Mesendoderm (in vitro differentiated cells): Measurements from ENCODE around the gene AP2A2.

Experiments used
- DNase-seq: peaks from one replicate; pipeline ENCODE4 v3.0.0; 2013
- H2AK5ac ChIP-seq: 2 replicates; pipeline ENCODE4 v1.6.1; 2013; ENCODE audit warnings: low read length, inconsistent platforms
- H2BK120ac ChIP-seq: 2 replicates; pipeline ENCODE4 v1.6.1; 2013; ENCODE audit warnings: low read depth, mild to moderate bottlenecking, low read length, moderate library complexity, mixed read lengths
- H2BK15ac ChIP-seq: replicated peaks from 2 replicates; pipeline ENCODE4 v1.6.1; 2013; ENCODE audit warnings: low read depth, mild to moderate bottlenecking, moderate library complexity
- H2BK5ac ChIP-seq: 2 replicates; pipeline ENCODE4 v1.6.1; 2013; ENCODE audit warnings: low read length, inconsistent platforms
- H3K18ac ChIP-seq: 2 replicates; pipeline ENCODE4 v1.6.1; 2013; ENCODE audit warnings: mild to moderate bottlenecking, low read length, mixed read lengths
- H3K23ac ChIP-seq: one replicate; pipeline ENCODE4 v1.6.1; 2013; ENCODE audit warnings: low read length
- H3K27ac ChIP-seq: 2 replicates; pipeline ENCODE4 v1.5.1; 2013; ENCODE audit warnings: low read depth, mild to moderate bottlenecking, inconsistent platforms, low read length, moderate library complexity
- H3K27me3 ChIP-seq: 2 replicates; pipeline ENCODE4 v1.6.1; 2013; ENCODE audit warnings: low read length, control low read depth, mild to moderate bottlenecking, inconsistent platforms; ENCODE audit not compliant: insufficient read depth, poor library complexity
- H3K36me3 ChIP-seq: 2 replicates; pipeline ENCODE4 v1.6.1; 2013; ENCODE audit warnings: low read length, inconsistent platforms; ENCODE audit not compliant: control insufficient read depth, insufficient read depth
- H3K4ac ChIP-seq: one replicate; pipeline ENCODE4 v1.6.1; 2013; ENCODE audit warnings: low read depth, mild to moderate bottlenecking, low read length, moderate library complexity
- H3K4me1 ChIP-seq: 2 replicates; pipeline ENCODE4 v1.6.1; 2013; ENCODE audit warnings: low read depth, low read length, inconsistent platforms; ENCODE audit not compliant: control insufficient read depth
- H3K4me2 ChIP-seq: 2 replicates; pipeline ENCODE4 v1.6.1; 2013; ENCODE audit warnings: low read length
- H3K4me3 ChIP-seq: 2 replicates; pipeline ENCODE4 v1.5.1; 2013; ENCODE audit warnings: mild to moderate bottlenecking, low read length
- H3K56ac ChIP-seq: one replicate; pipeline ENCODE4 v1.6.1; 2013; ENCODE audit warnings: low read length
- H3K79me1 ChIP-seq: 2 replicates; pipeline ENCODE4 v1.6.1; 2013; ENCODE audit warnings: low read length, inconsistent platforms
- H3K79me2 ChIP-seq: 2 replicates; pipeline ENCODE4 v1.6.1; 2013; ENCODE audit warnings: mild to moderate bottlenecking, low read length; ENCODE audit not compliant: control insufficient read depth, insufficient read depth
- H3K9ac ChIP-seq: 2 replicates; pipeline ENCODE4 v1.6.1; 2013; ENCODE audit warnings: low read length, inconsistent platforms
- H4K5ac ChIP-seq: one replicate; pipeline ENCODE4 v1.6.1; 2013; ENCODE audit warnings: low read length
- H4K8ac ChIP-seq: one replicate; pipeline ENCODE4 v1.6.1; 2013; ENCODE audit warnings: low read depth, mild to moderate bottlenecking, control low read depth, low read length, moderate library complexity
- WGBS: extraction: QIAGEN DNeasy Blood & Tissue Kit; methylation state at CpG from one replicate; pipeline ENCODE4 v1.1.7; 2013; ENCODE audit warnings: low lambda C conversion rate, missing lambda C conversion rate; ENCODE audit not compliant: insufficient coverage; ENCODE audit errors: extremely low coverage; 5-methylcytosine and 5-hydroxymethylcytosine counted together

AP2A2 gene

DNA sequence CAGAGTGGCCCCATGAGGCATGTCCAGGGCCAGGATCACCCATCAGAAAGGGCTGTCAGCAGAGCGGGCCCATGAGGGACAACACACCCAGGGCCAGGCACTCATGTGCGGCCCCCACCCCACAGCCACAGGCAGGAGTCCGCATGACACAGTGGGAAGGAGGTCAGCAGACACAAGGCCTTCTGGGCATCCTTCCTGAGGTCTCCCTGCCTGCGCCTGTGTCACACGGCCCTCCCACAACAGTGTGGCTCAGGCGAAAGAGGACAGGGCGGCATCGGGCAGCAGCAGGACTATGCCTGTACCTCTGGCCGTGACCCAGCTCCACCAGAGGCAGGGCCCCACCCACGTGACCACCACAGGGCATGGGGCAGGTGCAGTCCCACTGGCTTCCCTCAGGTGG is 42.1 kb upstream of the AP2A2 start:
- Histone ChIP-seq H4K8ac (no peak overlapping the region), H4K5ac (no peak overlapping the region), H3K4me2 (no peak overlapping the region), H3K4me1 (no peaks in the 10 kb centered on the region), H3K79me1 (no peaks in the 10 kb centered on the region), H3K9ac (no peak overlapping the region), H3K4me3 (no peak overlapping the region), H3K18ac (no peak overlapping the region), H3K23ac (no peak overlapping the region), H2BK120ac (no peak overlapping the region), H3K36me3 (peaks cover 8% of the 10 kb centered on the region), H3K4ac (no peak overlapping the region), H3K27ac (no peak overlapping the region), H3K27me3 (no peaks in the 10 kb centered on the region), H3K79me2 (no peaks in the 10 kb centered on the region), H3K56ac (no peak overlapping the region), H2AK5ac (no peak overlapping the region), H2BK5ac (no peak overlapping the region), H2BK15ac (no peak overlapping the region)
- no CpG with 5 or more reads among the region's 10 CpGs for WGBS
- no peak for DNase-seq

DNA sequence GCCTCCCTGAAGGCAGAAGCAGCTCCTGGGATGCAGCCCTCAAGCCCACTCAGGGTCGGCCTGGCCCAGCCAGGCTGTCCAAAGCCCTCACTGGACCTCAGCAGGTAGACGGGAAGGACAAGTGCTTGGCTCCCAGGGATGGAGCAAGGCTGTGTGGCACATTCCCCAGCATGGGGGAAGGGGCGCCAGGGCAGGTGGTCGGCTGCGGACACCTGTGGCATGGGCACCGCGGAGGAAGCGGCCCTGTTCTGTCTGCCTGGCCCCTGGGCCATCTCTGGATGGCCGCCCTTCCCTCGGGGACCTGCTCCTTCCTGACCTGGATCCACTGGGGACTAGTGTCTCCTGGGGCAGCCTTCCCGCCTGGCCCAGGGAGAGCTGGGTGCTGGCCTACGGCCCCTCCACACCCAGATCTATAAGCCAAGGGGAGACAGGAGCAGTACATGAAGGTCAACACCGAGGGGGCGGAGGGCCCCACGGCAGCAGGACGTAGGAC is 41.0 kb upstream of the AP2A2 start:
- Histone ChIP-seq H2AK5ac (no peak overlapping the region), H2BK120ac (no peak overlapping the region), H3K79me2 (no peaks in the 10 kb centered on the region), H3K4me3 (no peak overlapping the region), H3K23ac (no peak overlapping the region), H3K27ac (no peak overlapping the region), H3K18ac (no peak overlapping the region), H3K36me3 (peaks cover 4% of the 10 kb centered on the region), H4K8ac (no peak overlapping the region), H3K4me1 (no peaks in the 10 kb centered on the region), H3K27me3 (no peaks in the 10 kb centered on the region), H3K4ac (no peak overlapping the region), H3K79me1 (no peaks in the 10 kb centered on the region), H3K56ac (no peak overlapping the region), H4K5ac (no peak overlapping the region), H2BK5ac (no peak overlapping the region), H3K9ac (no peak overlapping the region), H2BK15ac (no peak overlapping the region), H3K4me2 (no peak overlapping the region)
- DNase-seq = no peak
- no CpG with 5 or more reads among the region's 16 CpGs for WGBS

DNA sequence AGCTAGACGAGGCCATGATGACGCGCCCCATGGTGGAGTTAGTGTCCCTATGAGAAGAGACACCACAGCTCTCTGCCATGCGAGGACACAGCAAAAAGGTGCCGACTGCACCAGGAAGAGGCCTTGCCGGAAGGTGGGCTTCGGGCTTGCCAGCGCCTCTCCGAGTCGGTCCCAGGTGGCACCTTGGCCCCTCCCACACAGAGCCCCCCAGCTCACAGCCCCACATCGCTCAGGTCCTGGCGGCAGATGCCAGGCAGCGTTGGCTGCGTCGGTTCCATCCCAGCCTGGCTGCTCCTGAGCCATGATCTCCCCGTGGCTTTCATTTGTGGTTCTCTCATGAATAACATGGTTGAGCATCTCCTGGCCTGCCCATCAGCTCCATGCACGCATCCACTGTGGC is 39.1 kb upstream of the AP2A2 start:
- no peaks in the 10 kb centered on the region for H3K4me1 ChIP-seq
- H2BK5ac ChIP-seq = no peak overlapping the region
- H4K5ac ChIP-seq = no peak overlapping the region
- no peak overlapping the region for H2BK15ac ChIP-seq
- no CpG with 5 or more reads among the region's 17 CpGs for WGBS
- no peak overlapping the region for H2BK120ac ChIP-seq
- H3K36me3 ChIP-seq = peaks cover 2% of the 10 kb centered on the region
- no peak overlapping the region for H2AK5ac ChIP-seq
- no peak overlapping the region for H3K56ac ChIP-seq
- no peak for DNase-seq
- no peak overlapping the region for H3K4ac ChIP-seq
- no peak overlapping the region for H3K9ac ChIP-seq
- H3K4me2 ChIP-seq = no peak overlapping the region
- no peaks in the 10 kb centered on the region for H3K79me2 ChIP-seq
- H3K27me3 ChIP-seq = no peaks in the 10 kb centered on the region
- no peaks in the 10 kb centered on the region for H3K79me1 ChIP-seq
- no peak overlapping the region for H3K23ac ChIP-seq
- H3K4me3 ChIP-seq = no peak overlapping the region
- no peak overlapping the region for H4K8ac ChIP-seq
- H3K18ac ChIP-seq = no peak overlapping the region
- no peak overlapping the region for H3K27ac ChIP-seq

DNA sequence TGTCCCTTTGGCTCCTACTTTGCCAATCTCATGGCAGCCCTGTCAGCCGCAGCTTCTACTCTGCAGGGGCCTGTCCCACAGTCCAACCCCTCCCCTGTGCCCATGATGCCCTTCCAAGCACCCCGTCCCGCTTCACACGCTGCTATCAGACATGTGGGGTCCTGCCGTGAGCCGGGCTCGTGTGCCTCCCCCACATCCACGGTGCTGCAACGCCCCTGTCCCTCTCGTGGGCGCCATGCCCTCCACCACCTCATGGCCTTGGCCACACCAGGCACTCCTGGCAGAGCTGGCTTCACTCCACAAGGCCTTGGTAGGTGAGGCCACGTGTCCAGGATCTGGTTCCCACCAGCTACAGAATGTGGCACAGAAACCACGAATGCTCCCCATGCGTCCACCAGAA is 38.1 kb upstream of the AP2A2 start:
- no peak overlapping the region for H2BK120ac ChIP-seq
- no peak overlapping the region for H4K5ac ChIP-seq
- H4K8ac ChIP-seq = no peak overlapping the region
- no peak overlapping the region for H2BK5ac ChIP-seq
- H3K4me1 ChIP-seq = no peaks in the 10 kb centered on the region
- no peak overlapping the region for H3K18ac ChIP-seq
- no peak overlapping the region for H3K27ac ChIP-seq
- H3K4me3 ChIP-seq = no peak overlapping the region
- no peaks in the 10 kb centered on the region for H3K79me2 ChIP-seq
- no peak for DNase-seq
- H3K36me3 ChIP-seq = peaks cover 2% of the 10 kb centered on the region
- no peak overlapping the region for H2BK15ac ChIP-seq
- no peaks in the 10 kb centered on the region for H3K79me1 ChIP-seq
- no peak overlapping the region for H3K23ac ChIP-seq
- H3K9ac ChIP-seq = no peak overlapping the region
- no peak overlapping the region for H3K56ac ChIP-seq
- H3K4ac ChIP-seq = no peak overlapping the region
- no peak overlapping the region for H2AK5ac ChIP-seq
- H3K4me2 ChIP-seq = no peak overlapping the region
- WGBS = no CpG with 5 or more reads among the region's 14 CpGs
- H3K27me3 ChIP-seq = no peaks in the 10 kb centered on the region

DNA sequence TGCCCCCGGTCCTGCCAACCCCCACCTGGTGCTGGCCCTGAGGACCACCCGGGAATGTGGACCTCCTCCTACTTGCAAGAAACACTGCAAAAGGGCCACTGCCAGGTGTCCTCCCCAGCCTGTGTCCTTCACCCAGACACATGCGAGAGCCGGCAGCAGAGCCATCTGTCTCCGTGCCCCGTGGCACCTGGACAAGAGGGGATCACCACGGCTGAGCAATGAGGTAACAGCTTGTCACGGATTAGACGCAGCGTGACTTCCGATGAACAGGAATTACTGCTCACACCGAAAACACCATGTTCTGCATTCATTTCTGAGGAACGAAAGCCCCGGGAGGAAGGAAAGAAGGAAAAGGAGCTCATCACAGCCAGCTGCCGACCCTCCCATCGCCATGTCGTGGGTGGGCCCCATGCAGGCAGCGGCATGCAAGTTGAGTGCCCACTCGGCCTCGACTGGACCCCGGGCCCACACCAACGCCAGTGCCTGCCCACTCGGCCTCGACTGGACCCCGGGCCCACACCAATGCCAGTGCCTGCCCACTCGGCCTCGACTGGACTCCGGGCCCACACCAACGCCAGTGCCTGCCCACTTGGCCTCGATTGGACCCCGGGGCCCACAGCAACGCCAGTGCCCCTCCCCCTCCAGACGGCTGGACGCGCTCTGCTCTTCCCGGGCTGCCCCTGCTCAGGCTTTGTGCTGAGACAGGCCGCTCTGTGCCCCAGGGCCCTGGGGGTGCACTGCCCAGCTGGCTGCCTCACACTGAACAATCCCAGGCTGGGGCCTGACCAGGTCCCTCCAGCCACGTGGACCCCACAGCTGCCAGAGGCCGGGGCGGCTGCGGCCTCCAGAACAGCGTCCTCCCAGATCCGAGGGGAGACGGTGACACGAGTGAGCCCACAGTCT is 37.1 kb upstream of the AP2A2 start:
- no peak overlapping the region for H2BK15ac ChIP-seq

More for the DNA sequence above, 37.1 kb upstream of the AP2A2 start:
- Histone ChIP-seq H3K79me2 (no peaks in the 10 kb centered on the region), H3K18ac (no peak overlapping the region), H4K5ac (no peak overlapping the region), H2BK5ac (no peak overlapping the region), H3K4me3 (no peak overlapping the region), H4K8ac (no peak overlapping the region), H3K9ac (no peak overlapping the region), H3K79me1 (no peaks in the 10 kb centered on the region), H3K27me3 (no peaks in the 10 kb centered on the region), H3K4me1 (no peaks in the 10 kb centered on the region), H3K4ac (no peak overlapping the region), H3K23ac (no peak overlapping the region), H2BK120ac (no peak overlapping the region), H3K56ac (no peak overlapping the region), H2AK5ac (no peak overlapping the region), H3K4me2 (no peak overlapping the region), H3K27ac (no peak overlapping the region), H3K36me3 (peaks cover 2% of the 10 kb centered on the region)
- WGBS = no CpG with 5 or more reads among the region's 45 CpGs
- no peak for DNase-seq
